ENCODE results near the gene PMF1.

GRCh38 chr1:156247460-156248322, 34.9 kb downstream of the PMF1 start, which contains the start of gene PAQR6:
- TF ChIP-seq EZH2 (IDR thresholded peaks at IDR 0.05; ENCODE audit: borderline replicate concordance, low read depth, low read length, poor library complexity, severe bottlenecking) = no peak
- TF ChIP-seq, protein P1, sequence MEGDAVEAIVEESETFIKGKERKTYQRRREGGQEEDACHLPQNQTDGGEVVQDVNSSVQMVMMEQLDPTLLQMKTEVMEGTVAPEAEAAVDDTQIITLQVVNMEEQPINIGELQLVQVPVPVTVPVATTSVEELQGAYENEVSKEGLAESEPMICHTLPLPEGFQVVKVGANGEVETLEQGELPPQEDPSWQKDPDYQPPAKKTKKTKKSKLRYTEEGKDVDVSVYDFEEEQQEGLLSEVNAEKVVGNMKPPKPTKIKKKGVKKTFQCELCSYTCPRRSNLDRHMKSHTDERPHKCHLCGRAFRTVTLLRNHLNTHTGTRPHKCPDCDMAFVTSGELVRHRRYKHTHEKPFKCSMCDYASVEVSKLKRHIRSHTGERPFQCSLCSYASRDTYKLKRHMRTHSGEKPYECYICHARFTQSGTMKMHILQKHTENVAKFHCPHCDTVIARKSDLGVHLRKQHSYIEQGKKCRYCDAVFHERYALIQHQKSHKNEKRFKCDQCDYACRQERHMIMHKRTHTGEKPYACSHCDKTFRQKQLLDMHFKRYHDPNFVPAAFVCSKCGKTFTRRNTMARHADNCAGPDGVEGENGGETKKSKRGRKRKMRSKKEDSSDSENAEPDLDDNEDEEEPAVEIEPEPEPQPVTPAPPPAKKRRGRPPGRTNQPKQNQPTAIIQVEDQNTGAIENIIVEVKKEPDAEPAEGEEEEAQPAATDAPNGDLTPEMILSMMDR (conservative IDR thresholded peaks at IDR 0.05; ENCODE audit: low read depth, low read length) = no peak

Data from A673 (cell line).